ENCODE data around the gene BPIFB1. TPM values are rescaled to one million over a fixed set of nuclear protein-coding genes. Genes with fewer than 3 reads are reported as not detected.
A peak's percentile ranks its signal among the peaks of the same experiment; 100 is the strongest.

BPIFB1 gene
- total and polyA plus RNA-seq, 2 of the 13 experiments (the other 11 are each of a cell fraction or from before 2014, with no cell fraction given) = 0.82 to 4.4 TPM

DNA sequence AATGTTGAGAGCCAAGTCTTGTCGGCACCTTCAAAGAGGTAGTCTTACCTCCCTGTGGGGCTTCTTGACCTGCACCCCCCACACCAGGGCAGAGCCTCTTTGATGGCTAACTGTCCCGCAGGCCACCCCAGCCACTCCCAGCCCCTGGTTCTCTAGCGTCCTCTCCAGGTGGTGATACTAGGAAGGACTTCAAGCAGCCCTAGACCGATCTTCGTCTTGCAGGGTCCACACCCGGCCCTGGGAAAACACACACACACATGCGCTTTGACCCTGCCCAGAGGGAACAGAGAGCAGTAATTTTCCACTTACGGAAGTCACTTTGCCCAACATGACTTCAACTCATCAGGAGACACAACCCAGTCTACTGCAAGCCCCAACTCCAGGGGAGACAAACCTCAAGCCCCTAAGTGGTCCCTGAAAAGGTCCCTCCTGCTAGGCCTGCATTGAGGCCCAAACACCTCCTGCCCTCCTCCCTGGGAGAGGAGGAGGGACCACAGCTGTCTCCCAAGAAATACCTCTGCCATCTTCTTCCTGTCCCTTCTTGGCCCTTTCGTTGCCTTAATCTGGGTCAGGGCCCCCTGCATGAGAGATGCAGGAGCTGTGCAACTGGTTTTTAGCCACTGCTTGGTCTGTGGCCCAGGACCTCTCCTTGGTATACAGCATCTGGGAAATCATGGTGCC lies 2.9 kb upstream of the BPIFB1 start (continued):
- no peak for TF ChIP-seq ZBTB40 (IDR thresholded peaks at IDR 0.05)
- peak; percentile 79 for TF ChIP-seq ZBTB40 (CRISPR knock-in tag; IDR thresholded peaks at IDR 0.05)
- TF ChIP-seq HNF4A (CRISPR knock-in tag; IDR thresholded peaks at IDR 0.05) = peak; percentile 79
- 0 out of 2 replicates have a peak, but pooled peaks have one; percentile 61 for TF ChIP-seq PRMT3 (CRISPR knock-in tag; IDR thresholded peaks at IDR 0.05; ENCODE audit: borderline replicate concordance, low read depth)
- TF ChIP-seq STAT5B (CRISPR knock-in tag; IDR thresholded peaks at IDR 0.05) = no peak
- TF ChIP-seq ZC3H13 (CRISPR knock-in tag; IDR thresholded peaks at IDR 0.05) = no peak
- TF ChIP-seq, protein P1, sequence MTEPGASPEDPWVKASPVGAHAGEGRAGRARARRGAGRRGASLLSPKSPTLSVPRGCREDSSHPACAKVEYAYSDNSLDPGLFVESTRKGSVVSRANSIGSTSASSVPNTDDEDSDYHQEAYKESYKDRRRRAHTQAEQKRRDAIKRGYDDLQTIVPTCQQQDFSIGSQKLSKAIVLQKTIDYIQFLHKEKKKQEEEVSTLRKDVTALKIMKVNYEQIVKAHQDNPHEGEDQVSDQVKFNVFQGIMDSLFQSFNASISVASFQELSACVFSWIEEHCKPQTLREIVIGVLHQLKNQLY (CRISPR knock-in tag; IDR thresholded peaks at IDR 0.05) = peak; percentile 54; the same call in 1 of the 2 replicates
- TF ChIP-seq IRF2 (CRISPR knock-in tag; IDR thresholded peaks at IDR 0.05) = peak; percentile 77
- 0 out of 2 replicates have a peak, but pooled peaks have one; percentile 28 for TF ChIP-seq NRL (CRISPR knock-in tag; IDR thresholded peaks at IDR 0.05; ENCODE audit: borderline replicate concordance)
- no peak for TF ChIP-seq ZNF766 (CRISPR knock-in tag; IDR thresholded peaks at IDR 0.05; ENCODE audit: borderline replicate concordance)
- TF ChIP-seq ZNF574 (CRISPR knock-in tag; IDR thresholded peaks at IDR 0.05) = peak; percentile 58
- TF ChIP-seq YEATS2 (CRISPR knock-in tag; IDR thresholded peaks at IDR 0.05; ENCODE audit: borderline replicate concordance) = no peak
- TF ChIP-seq DZIP1 (CRISPR knock-in tag; IDR thresholded peaks at IDR 0.05) = 0 out of 2 replicates have a peak, but pooled peaks have one; percentile 50
- TF ChIP-seq ZFY (CRISPR knock-in tag; IDR thresholded peaks at IDR 0.05) = peak; percentile 25; the same call in 1 of the 2 replicates

Data from HepG2 (cell line).